Activated CD8-positive, alpha-beta memory T cell treated with anti-CD3 and anti-CD28 coated beads, Interleukin-2, amount 50 U/mL, for 1 hour (primary cell): Measurements from ENCODE around the gene GPN2.
A peak's percentile ranks its signal among the peaks of the same experiment; 100 is the strongest.
"Not testable (repeated sequence)": the region's sequence is repeated elsewhere in the genome, so short reads cannot be mapped to it uniquely, and the experiment has no call there.

Experiments
- DNase-seq: peaks from one replicate; pipeline ENCODE4 v3.0.0-alpha.2; 2020; ENCODE audit errors: extremely low read depth

The GPN2 gene

DNA sequence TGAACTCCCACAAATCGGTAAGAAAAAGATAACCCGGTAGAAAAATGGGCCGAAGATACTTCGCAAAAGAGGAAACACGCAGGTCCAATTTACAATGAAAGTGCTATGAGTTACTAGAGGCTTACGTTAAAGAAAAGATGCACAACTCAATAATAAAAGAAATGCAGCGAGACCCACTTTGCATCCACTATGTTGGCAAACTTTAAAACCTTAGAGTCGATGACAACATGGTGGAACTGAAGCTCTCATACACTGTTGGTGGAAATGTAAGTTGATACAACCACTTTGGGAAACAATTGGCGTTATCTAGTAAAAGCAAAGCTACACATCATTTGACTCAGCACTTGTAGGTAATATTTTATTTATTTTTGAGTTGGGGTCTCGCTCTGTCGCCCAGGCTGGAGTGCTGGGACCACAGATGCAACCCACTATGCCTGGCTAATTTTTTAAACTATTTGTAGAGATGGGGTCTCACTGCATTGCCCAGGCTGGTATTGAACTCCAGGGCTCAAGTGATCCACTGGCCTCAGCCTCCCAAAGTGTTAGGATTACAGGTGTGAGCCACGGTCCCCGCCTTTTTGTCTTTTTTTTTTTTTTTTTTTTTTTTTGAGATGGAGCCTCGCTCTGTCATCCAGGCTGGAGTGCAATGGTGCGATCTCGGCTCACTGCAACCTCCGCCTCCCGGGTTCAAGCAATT is 10.9 kb upstream of the GPN2 start:
- no peak for DNase-seq

DNA sequence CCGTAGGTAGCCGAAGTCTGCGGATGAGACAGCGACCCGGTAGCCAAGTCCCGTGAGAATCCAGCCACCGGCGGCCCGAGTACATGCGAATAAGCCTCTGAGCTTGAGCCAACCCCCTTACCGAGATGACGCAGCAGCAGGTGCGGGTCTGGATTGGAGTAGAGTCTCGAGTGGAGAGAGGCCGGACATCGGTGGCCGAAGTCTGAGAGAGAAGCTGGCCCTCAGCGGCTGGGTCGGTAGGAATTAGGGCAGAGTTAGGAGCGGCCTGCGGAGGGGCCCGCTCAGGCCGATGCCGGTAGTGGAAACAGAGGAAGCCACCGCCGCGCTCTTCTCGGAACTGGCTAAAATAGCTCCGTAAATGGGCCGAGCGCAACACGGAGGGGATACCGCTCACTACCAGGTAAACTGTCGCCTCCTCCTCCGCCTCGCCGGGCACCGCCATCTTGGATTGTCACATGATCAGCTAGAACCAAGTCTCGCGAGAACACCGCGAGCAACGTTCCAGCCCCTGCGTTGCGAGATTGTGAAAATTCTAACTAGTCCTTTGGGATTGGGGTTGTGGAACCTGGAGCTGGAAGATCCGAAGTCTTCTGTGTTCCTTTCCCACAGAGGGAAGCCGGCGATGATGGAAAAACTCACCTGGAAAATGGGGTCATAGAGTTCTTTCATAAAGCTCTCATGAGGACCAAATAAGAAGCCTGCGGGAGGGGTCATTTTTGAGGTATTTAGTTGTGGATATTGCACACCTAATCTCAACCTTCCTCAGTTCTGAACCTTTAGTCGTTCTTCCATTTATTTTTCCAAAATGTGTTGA is 10.1 kb upstream of the GPN2 start, which contains the start of gene GPATCH3:
TSS of gene GPATCH3 (minus strand) at position 467 of the 814 bp plus-strand sequence. CDS start at position 442, 25 bp downstream.
- peak; percentile 86 for DNase-seq

DNA sequence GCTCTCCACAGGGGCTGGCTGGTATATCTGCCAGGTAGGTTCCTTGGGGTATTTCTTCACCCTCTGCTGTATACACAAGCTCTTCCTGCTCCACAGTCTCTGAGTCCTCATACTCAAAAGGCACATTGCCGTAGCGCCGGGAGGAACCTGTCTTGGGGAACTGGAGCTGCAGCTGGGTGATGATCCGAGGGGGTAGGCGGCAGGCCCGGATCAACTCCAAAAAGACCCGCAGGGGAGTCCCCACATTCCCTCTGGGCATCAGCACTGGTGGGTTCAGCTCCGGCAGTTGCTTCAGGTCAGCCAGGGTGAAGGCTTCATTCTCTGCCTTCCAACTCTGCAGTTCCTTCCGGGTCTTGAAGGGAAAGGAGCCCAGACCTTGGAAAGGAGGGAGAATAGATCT is 7.3 kb upstream of the GPN2 start:
- no peak for DNase-seq

DNA sequence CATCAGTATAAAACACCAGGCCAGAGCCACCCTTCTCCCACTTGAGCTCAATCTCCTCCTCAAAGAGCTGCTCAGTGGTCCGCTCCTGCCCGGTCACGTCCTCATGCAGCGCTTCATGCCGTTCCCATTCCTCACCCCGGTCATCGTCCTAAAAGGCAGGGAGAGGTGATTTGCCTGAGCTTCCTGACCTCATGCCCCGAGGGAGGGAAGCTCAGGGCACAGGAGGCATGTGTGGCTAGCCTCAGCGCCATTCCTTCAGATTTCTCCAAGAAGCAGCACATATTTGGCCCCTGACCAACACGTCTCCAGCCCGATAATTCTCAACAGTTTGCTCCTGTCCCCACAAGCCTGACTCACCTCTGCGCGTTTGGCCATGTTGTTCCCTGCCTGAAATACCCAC is 4.2 kb upstream of the GPN2 start:
- no peak for DNase-seq

DNA sequence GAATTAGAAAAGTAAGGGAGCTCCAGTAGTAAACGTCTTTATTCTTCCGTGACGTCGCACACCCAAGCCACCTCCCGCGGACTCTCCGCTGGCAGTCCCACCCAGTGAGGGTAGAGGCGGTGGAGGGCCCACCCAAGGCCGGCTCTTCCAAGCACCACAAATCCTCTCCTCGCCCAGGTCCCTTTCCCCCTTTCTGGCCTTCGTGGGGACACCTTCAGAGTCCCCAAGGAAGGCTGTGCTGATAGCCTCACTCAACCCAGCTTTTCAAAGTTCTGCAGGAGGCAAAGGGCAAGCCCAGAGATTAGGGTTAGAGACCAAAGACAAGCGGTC is 349 bp upstream of the GPN2 start:
- no peak for DNase-seq

DNA sequence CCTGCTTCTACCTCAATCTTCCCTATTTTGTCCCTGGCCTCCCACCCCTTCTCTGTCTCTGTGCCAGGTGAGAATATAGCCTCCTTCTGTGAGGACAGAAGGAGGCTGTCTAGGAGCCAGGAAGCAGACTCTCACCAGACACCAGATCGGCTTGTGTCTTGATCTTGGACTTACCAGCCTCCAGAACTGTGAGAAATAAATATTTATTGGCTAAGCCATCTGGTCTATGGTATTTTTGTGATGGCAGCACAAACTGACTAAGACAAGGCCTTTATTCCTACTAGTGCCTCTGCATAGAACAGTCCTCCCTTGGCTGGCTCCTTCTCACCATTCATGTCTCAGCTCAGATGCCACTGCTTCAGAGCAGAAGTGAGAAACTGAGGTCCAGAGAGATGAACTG is 1.9 kb downstream of the GPN2 start:
- no peak for DNase-seq

DNA sequence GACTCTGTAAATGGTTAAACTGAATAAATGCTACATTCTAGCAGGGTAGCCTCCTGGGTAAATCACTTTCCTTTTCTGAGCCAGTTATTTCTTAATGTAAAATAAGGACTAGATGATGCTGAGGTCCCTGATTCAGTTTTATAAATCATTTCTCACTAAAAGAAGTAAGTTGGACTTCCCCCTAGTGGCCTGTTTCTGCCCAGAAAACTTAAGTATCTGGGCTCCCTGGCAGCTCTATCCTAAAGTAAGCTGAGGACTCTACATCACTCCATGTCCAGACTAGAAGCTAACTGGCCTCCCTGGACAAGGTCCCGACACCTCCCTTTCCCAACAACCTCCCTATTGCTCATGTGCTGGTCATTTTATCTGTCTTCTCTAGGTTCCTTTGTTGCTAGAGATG is 3.0 kb downstream of the GPN2 start:
- no peak for DNase-seq

DNA sequence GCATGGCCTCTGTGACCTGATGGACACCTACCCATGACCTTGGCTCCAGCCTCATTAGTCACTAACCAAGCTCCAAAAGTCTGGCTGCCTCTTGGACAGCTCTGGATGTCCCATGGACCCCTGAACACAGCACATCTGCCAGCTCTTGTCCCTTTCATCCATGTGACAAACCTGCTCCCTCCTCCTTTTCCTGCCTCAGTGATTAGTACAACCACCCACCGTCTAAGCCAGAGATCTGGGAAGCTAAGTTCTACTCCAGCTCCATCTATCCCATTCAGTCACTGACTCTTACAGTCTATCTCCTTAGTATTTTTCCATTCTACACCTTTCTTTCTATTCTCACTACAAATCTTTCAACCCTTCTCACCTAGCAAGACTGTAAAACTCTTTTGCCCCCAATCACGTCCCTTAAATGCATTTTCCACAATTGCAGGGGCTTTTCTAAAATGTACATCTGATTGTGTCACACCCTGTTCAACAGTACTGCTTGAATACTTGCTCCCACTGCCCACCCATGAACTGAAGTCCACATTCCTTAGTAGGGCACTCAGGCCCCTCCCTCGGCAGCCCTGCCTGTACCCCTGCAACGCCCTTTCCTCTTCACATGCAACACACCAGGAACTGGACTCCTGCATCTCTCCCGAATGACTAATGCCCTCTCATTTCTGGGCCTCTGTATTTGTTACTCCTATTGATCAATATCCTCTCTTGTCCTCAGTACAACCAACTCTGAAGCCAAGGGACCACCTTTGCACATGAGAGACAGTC is 7.2 kb downstream of the GPN2 start:
- DNase-seq = no peak

DNA sequence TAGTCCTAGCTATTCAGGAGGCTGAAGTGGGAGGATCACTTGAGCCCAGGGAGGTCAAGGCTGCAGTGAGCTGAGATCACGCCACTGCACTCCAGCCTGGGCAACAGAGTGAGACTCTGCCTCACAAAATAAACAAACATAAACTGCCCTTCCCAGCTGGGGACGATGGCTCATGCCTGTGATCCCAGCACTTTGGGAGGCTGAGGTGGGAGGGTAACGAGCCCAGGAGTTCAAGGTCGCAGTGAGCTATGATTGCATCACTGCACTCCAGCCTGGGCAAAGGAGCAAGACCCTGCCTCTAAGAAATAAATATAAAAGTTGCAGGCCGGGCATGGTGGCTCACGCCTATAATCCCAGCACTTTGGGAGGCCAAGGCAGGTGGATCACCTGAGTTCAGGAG is 8.5 kb downstream of the GPN2 start:
- not testable (repeated sequence) for DNase-seq

DNA sequence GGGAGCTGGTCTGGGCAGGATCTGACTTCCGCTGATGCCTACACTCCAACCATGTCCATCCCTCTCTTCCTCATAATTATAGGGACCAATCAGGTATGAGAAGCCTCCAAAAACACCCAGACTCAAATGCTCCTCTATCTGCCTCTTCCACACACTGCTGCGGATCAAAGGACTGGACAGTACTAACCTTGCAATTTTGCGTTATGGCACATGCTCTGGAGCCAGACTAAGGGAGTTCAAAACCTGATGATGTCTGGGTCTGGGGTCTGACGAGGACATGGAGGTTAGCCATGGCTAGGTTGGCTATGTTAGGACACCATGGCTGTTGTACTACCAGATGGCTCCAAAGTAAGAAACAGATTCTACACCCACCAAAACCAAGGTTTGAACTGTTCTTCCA is 10.3 kb downstream of the GPN2 start:
- no peak for DNase-seq

DNA sequence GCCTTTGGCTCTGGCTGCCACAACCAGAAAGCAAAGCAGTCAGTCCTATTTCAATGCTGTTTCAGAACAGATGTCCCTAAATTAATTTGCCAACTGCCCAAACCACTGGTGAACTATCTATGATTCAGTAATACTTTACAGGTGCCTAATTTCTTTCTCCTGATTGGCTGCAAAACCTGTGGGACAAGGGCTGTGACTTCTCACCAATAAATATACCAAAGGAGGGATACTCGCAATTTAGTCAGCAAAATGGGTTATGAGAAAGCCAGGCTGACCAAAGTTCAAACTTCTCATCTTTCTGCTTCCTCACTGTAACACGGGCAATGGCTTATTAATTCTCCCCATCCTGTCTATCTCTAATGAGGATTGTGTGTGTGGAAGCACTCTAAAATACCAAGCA is 12.8 kb downstream of the GPN2 start:
- DNase-seq = no peak

DNA sequence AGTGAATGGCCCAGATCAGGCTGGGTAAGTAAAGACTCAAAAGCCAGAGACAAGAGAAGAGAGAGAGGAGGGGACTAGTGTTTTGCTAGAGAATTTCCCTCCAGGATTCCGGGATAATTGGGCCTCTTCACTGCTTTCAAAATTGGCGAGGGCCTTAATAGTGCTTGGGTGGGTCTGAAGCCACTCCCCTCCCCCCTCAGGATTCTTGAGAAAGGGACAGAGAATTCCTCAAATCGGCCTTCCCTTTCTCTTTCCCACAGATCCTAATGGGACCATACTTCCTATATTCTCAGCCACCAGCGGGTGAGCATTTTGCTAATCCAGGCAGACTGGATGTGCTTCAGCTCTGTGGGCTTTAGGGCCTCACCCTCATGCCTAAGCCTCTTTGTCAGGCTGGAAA is 15.2 kb downstream of the GPN2 start:
- no peak for DNase-seq

DNA sequence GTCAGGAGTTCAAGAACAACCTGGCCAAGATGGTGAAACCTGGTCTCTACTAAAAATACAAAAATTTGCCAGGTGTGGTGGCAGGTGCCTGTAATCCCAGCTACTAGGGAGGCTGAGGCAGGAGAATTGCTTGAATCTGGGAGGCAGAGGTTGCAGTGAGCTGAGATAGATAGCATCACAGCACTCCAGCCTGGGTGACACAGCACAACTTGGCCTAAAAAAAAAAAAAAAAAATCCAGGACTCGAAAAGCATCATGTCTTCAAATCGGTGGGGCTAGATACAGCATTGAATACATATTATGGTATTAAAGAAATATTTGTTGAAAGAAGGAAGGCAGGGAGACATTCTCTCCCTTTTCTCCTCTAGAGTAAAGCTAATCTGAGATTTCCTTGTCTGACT is 17.0 kb downstream of the GPN2 start:
- not testable (repeated sequence) for DNase-seq

DNA sequence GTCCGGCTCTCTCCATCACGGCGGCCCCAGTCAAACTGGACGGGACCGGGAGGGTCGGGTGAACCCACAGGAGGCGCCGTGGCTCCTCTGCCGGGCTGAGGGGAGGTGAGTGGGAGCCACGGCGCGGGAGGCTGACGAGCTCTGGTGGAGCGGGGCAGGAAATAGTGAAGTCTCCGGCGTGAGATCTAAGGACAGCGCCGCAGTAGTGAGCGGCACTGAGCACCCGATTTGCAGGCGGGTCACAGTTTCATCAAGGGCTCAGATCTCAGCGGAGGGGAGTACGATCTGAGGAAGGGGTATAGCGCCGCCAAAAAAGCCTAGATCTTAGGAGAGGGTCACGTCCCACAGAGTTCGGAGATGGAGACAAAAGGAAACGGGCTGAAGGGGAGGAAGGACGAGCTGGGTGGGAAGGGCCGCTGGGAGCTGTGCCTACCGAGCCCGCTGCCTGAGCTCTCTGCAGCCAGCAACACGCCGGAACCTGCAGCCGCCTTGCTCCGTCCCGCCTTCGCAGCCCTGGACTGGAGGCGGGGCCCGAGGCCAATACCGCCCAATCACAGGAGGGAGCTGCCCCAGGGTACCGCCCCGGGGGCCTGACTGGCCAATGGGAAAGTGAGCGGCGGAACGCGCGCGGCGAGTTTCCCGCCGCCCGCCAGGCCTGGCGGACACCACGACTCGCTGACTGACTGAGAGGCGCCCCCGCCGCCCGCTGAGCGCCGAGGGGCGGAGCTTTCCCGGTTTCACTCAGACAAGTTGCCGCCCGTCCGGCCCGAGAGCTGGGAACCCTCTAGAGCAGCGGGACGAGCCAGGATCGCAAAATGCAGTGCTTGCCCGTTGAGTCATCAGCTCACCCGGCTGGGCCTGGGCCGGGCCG is 25.2 kb downstream of the GPN2 start:
- DNase-seq = peak; percentile 81

DNA sequence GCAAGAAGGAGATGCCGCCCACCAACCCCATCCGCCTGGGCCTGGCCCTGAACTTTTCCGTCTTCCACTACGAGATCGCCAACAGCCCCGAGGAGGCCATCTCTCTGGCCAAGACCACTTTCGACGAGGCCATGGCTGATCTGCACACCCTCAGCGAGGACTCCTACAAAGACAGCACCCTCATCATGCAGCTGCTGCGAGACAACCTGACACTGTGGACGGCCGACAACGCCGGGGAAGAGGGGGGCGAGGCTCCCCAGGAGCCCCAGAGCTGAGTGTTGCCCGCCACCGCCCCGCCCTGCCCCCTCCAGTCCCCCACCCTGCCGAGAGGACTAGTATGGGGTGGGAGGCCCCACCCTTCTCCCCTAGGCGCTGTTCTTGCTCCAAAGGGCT is 26.4 kb downstream of the GPN2 start:
- DNase-seq = no peak

DNA sequence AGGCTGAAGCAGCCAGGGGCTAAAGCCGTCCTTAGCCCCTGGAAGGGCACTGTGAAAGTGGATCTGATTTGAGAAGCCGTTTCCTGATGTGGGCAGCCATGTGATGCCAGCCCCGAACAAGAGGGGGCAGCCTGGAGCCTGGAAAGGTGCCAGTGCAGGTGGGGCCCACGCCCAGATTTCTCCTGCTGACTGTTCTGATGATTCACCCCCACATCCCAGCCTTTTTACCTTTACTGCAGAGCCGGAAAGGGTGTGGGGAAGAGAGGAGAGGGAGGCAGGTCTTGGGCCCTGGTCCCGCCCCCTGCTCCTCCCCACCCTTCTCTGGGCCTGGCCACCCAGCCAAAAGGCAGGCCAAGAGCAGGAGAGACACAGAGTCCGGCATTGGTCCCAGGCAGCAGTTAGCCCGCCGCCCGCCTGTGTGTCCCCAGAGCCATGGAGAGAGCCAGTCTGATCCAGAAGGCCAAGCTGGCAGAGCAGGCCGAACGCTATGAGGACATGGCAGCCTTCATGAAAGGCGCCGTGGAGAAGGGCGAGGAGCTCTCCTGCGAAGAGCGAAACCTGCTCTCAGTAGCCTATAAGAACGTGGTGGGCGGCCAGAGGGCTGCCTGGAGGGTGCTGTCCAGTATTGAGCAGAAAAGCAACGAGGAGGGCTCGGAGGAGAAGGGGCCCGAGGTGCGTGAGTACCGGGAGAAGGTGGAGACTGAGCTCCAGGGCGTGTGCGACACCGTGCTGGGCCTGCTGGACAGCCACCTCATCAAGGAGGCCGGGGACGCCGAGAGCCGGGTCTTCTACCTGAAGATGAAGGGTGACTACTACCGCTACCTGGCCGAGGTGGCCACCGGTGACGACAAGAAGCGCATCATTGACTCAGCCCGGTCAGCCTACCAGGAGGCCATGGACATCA is 27.1 kb downstream of the GPN2 start, which contains the start of gene SFN:
TSS of gene SFN (plus strand) at position 369 of the 904 bp plus-strand sequence. CDS start at position 433, 64 bp downstream.
- DNase-seq = no peak

DNA sequence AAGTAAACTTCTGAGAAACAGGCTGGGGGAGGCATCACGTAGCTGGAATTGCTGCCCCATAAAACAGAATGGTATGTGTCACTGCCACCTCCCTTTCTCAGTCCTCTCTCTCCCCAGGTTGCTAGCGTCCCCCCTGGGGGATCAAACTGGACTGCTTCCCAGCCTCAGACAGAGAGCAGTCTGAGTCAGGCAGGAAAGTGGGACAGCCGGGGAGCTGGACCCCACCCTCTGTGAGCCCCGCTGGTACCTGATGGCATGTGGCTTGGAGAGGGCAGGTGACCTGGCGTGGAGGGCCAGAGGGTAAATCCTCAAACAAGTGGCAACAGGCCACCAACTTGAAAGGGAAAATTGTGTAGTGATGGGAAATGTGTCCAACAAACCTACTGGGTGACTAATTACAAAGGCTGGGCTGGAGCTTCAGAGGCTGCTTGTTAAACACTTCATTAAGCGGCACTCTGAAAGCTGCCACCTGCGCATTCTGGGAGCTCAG is 28.1 kb downstream of the GPN2 start:
- DNase-seq = no peak

DNA sequence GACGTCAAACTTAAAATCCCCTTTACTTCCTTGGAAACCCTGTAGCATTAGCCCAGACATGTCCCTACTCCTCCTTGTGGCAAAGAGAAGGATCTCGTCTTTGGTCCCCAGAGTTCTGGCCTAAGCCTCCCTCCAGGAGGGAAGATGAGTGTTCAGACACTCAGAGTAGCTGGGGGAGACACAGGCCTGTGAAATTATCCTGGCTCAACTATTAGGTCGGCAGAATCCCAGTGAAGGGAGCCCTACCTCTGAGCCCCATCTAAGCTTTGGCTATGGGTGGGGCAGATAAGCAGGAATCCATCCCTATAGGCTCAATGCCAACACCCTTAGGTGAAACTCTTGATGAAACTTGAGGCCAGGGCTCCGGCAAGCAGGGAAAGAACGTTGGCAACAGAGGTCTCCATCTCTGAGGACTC is 28.8 kb downstream of the GPN2 start:
- DNase-seq = no peak

DNA sequence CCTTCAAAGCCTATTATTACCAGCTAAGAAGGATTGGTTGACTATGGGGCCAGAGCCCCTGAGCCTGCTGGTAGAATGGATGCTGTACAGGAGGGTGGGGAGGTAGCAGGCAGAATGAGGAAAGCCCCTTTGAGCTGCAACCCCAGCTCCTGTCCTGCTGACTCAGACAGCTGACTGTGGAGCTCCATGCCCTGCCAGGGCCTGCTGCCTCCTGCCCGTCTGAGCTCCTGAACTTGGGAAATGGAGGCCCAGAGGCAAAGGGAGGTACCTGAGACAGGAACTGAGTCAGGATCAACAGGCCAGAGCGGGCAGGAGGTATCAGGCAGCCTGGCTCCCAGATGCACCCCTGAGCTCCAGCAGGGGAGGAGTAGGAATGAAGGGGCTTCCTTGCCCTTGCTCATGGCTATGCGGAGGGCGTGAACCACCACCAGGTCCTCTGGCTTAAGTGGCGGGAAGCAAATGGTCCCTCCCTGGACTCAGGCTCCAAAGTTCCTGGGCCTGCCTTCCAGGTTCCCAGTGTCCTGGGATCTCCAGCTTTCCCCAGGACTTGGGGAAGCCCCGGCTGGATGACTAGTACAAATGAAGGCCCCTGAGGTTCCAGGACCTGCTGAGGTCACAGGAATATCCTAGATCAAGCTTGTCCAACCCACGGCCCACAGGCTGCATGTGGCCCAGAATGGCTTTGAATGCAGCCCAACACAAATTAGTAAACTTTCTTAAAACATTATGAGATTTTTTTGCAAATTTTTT is 31.0 kb downstream of the GPN2 start:
- no peak for DNase-seq

DNA sequence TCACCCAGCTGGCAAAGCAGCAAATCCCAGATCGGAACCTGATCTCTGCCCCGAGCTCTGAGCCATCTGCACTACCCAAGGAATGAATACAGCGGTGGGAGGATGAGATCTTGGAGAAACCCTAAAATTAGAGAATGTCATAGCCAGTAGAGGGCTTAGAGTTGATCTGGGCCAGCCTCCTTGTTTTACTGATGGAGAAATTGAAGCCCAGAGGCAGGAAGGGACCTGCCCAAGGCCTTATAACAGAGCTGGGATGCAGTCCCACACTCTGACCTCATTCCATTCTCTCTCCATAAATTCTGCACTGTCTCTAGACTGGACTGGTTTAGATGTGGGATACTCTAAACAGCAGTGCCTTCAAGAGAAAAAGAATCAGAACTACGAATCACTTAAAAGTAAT is 31.9 kb downstream of the GPN2 start:
- DNase-seq = no peak
